D341Med (cell line): Measurements from ENCODE around the gene POTEM.
"Not testable (repeated sequence)": the region's sequence is repeated elsewhere in the genome, so short reads cannot be mapped to it uniquely, and the experiment has no call there.

Experiments used
- DNase-seq: peaks from one replicate; pipeline ENCODE4 v3.0.0; 2012; ENCODE audit warnings: low spot score

Gene POTEM

GRCh38 chr14:18967134-18967533, at the start of gene POTEM:
POTEM (plus strand) TSS chr14:18967434; CDS start chr14:18967486, 52 bp downstream.
- not testable (repeated sequence) for DNase-seq

- DNase-seq, result not testable (repeated sequence)
Measured at GRCh38 chr14:18918345-18918744, 48.9 kb upstream of the POTEM start.

GRCh38 chr14:18920052-18920451, 47.2 kb upstream of the POTEM start:
- DNase-seq, result not testable (repeated sequence)

GRCh38 chr14:18921055-18921701, 46.1 kb upstream of the POTEM start:
- DNase-seq, result not testable (repeated sequence)

GRCh38 chr14:18936848-18937247, 30.4 kb upstream of the POTEM start:
- not testable (repeated sequence) for DNase-seq

GRCh38 chr14:18938733-18939132, 28.5 kb upstream of the POTEM start:
- not testable (repeated sequence) for DNase-seq

GRCh38 chr14:18949939-18950338, 17.3 kb upstream of the POTEM start:
- DNase-seq, result not testable (repeated sequence)

- not testable (repeated sequence) for DNase-seq
Measured at GRCh38 chr14:18953085-18953484, 14.1 kb upstream of the POTEM start.

GRCh38 chr14:18955816-18956215, 11.4 kb upstream of the POTEM start:
- DNase-seq, result not testable (repeated sequence)

- DNase-seq, result not testable (repeated sequence)
Measured at GRCh38 chr14:18961576-18961975, 5.7 kb upstream of the POTEM start.

GRCh38 chr14:18962143-18962542, 5.1 kb upstream of the POTEM start:
- DNase-seq, result not testable (repeated sequence)

- DNase-seq, result not testable (repeated sequence)
Measured at GRCh38 chr14:18963276-18963675, 4.0 kb upstream of the POTEM start.

- DNase-seq, result not testable (repeated sequence)
Measured at GRCh38 chr14:18964878-18965277, 2.4 kb upstream of the POTEM start.

- DNase-seq, result not testable (repeated sequence)
Measured at GRCh38 chr14:19002566-19002965, 35.3 kb downstream of the POTEM start.

- DNase-seq, result not testable (repeated sequence)
Measured at GRCh38 chr14:19006490-19006889, 39.3 kb downstream of the POTEM start.

GRCh38 chr14:19007678-19008077, 40.4 kb downstream of the POTEM start:
- DNase-seq, result not testable (repeated sequence)

GRCh38 chr14:19011029-19011428, 43.8 kb downstream of the POTEM start:
- not testable (repeated sequence) for DNase-seq

GRCh38 chr14:19011703-19012102, 44.5 kb downstream of the POTEM start:
- DNase-seq, result not testable (repeated sequence)

GRCh38 chr14:19015185-19015584, 48.0 kb downstream of the POTEM start:
- DNase-seq, result not testable (repeated sequence)

- not testable (repeated sequence) for DNase-seq
Measured at GRCh38 chr14:19025080-19025589, 57.9 kb downstream of the POTEM start.

GRCh38 chr14:19026649-19027351, 59.6 kb downstream of the POTEM start:
- DNase-seq, result not testable (repeated sequence)

- not testable (repeated sequence) for DNase-seq
Measured at GRCh38 chr14:19027895-19028294, 60.7 kb downstream of the POTEM start.

GRCh38 chr14:19036811-19037382, 69.7 kb downstream of the POTEM start:
- not testable (repeated sequence) for DNase-seq
